Large intestine (tissue), 12 donors: ENCODE data around the gene NPAT. TPM values are rescaled to one million over a fixed set of nuclear protein-coding genes. Genes with fewer than 3 reads are reported as not detected.

Experiments
- DNase-seq, 2 donors: peaks; one replicate each; pipeline versions ENCODE4 v3.0.0 to v3.0.0-alpha.2; 2013
- H3K27ac ChIP-seq: one replicate; pipeline ENCODE4 v1.5.1; 2013; ENCODE audit warnings: low read length
- H3K27me3 ChIP-seq: 2 replicates; pipeline ENCODE4 v1.6.1; 2013; ENCODE audit warnings: low read length; ENCODE audit not compliant: control insufficient read depth, insufficient read depth
- H3K36me3 ChIP-seq: 2 replicates; pipeline ENCODE4 v1.6.1; 2013; ENCODE audit warnings: low read length; ENCODE audit not compliant: control insufficient read depth, insufficient read depth
- H3K4me1 ChIP-seq: one replicate; pipeline ENCODE4 v1.6.1; 2013; ENCODE audit warnings: low read length; ENCODE audit not compliant: control insufficient read depth, insufficient read depth
- H3K4me3 ChIP-seq: one replicate; pipeline ENCODE4 v1.5.1; 2013; ENCODE audit warnings: low read length
- H3K9me3 ChIP-seq: one replicate; pipeline ENCODE4 v1.6.1; 2013; ENCODE audit warnings: mild to moderate bottlenecking, low read depth, low read length, moderate library complexity; ENCODE audit not compliant: control insufficient read depth
- WGBS: methylation state at CpG from one replicate; pipeline ENCODE4 v1.1.5; 2013; ENCODE audit warnings: low lambda C conversion rate; ENCODE audit not compliant: insufficient coverage; 5-methylcytosine and 5-hydroxymethylcytosine counted together
- long read RNA-seq, 11 donors: transcript quantifications; one replicate each; lab custom pipeline, GENCODE V29; 2026
- polyA plus RNA-seq: library from polyadenylated mRNA; unstranded; fragments of 120-200 nt; gene quantifications from one replicate; pipeline ENCODE4 v1.2.1, GENCODE V29; 2013

Gene NPAT
- polyA plus RNA-seq, result 12.4 TPM
- long read RNA-seq, donor 1, result 0 reads
- long read RNA-seq, donor 2, full-length matches to known transcripts, result 1 of 1 reads
- long read RNA-seq, donor 2, partial matches to known transcripts, result 0 of 1 reads
- long read RNA-seq, donor 2, other reads (novel, unspliced or antisense), result 0 of 1 reads
- long read RNA-seq, donor 3, result 0 reads
- long read RNA-seq, donor 4, result 0 reads
- long read RNA-seq, donor 5, full-length matches to known transcripts, result 1 of 1 reads
- long read RNA-seq, donor 5, partial matches to known transcripts, result 0 of 1 reads
- long read RNA-seq, donor 5, other reads (novel, unspliced or antisense), result 0 of 1 reads
- long read RNA-seq, donor 6, result 0 reads
- long read RNA-seq, donor 7, result 0 reads
- long read RNA-seq, donor 8, partial matches to known transcripts, result 5 of 6 reads
- long read RNA-seq, donor 8, other reads (novel, unspliced or antisense), result 0 of 6 reads
- long read RNA-seq, donor 9, partial matches to known transcripts, result 7 of 7 reads
- long read RNA-seq, donor 9, other reads (novel, unspliced or antisense), result 0 of 7 reads
- long read RNA-seq, donor 10, partial matches to known transcripts, result 6 of 6 reads
- long read RNA-seq, donor 10, other reads (novel, unspliced or antisense), result 0 of 6 reads
- long read RNA-seq, donor 11, result 0 reads

GRCh38 chr11:108222574-108223347 is at the start of gene NPAT, which contains the start of gene ATM:
Gene NPAT (minus strand): TSS chr11:108222638. CDS start chr11:108222536, 102 bp downstream.
Gene ATM (plus strand): TSS chr11:108223067. CDS start chr11:108227625, 4,558 bp downstream.
- no CpG with 5 or more reads among the region's 70 CpGs for WGBS
- Histone ChIP-seq H3K27ac (peak within 1 kb of the TSS; percentile 98), H3K36me3 (no peaks in the 10 kb centered on the region), H3K27me3 (no peaks in the 10 kb centered on the region), H3K4me3 (peak within 1 kb of the TSS; percentile 93), H3K9me3 (no peaks in the 10 kb centered on the region), H3K4me1 (peaks cover 6% of the 10 kb centered on the region)
- DNase-seq, result peak; percentile 99 to 100

DNA sequence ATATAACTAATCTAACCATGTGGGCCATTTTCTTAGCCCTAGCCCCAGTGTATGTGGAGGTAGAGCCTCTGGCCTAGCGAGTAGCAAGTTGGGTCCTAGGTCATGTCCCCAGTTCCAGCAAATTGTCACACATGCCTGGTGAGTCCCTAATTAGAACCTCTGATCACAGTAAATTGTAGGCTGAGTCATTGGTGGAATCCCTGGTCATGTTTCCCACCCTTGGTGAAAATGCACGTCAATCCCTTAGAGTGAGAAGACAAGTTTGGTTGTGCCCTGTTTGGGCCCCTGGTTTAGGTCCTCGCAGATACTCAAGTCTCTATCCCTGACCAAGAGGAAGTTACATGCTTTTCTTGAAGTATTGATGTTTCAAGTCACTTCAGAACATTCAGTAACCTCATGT is 47.1 kb upstream of the NPAT start:
- H3K36me3 ChIP-seq, result peaks cover 12% of the 10 kb centered on the region
- H3K4me1 ChIP-seq, result no peaks in the 10 kb centered on the region
- no peak overlapping the region for H3K27ac ChIP-seq
- no peaks in the 10 kb centered on the region for H3K27me3 ChIP-seq
- no CpG with 5 or more reads among the region's 3 CpGs for WGBS
- no peak for DNase-seq
- H3K9me3 ChIP-seq, result no peaks in the 10 kb centered on the region
- H3K4me3 ChIP-seq, result no peak overlapping the region

GRCh38 chr11:108253176-108253575 is 30.7 kb upstream of the NPAT start:
- no peaks in the 10 kb centered on the region for H3K27me3 ChIP-seq
- no peak for DNase-seq
- no peak overlapping the region for H3K4me3 ChIP-seq
- no CpG with 5 or more reads among the region's 1 CpG for WGBS
- H3K4me1 ChIP-seq, result no peaks in the 10 kb centered on the region
- H3K9me3 ChIP-seq, result no peaks in the 10 kb centered on the region
- peaks cover 23% of the 10 kb centered on the region for H3K36me3 ChIP-seq
- no peak overlapping the region for H3K27ac ChIP-seq

DNA sequence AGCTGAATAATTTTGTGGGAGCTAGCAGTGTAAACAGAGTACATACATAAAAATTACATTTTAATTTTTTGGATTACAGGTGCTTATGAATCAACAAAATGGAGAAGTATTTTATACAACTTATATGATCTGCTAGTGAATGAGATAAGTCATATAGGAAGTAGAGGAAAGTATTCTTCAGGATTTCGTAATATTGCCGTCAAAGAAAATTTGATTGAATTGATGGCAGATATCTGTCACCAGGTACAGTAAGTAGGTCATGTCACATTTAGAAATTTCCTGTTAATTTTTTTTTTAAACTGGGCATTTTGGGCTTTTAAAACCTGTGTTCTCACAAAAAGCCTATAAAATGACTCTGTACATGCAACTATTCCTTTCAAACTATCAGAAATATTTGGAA is 24.4 kb upstream of the NPAT start:
- no peak for DNase-seq
- Histone ChIP-seq H3K4me1 (no peaks in the 10 kb centered on the region), H3K27ac (no peak overlapping the region), H3K4me3 (no peak overlapping the region), H3K36me3 (peaks cover 7% of the 10 kb centered on the region), H3K27me3 (no peaks in the 10 kb centered on the region), H3K9me3 (no peaks in the 10 kb centered on the region)
- 100% methylated on average over 2 of the region's 2 CpGs for WGBS

DNA sequence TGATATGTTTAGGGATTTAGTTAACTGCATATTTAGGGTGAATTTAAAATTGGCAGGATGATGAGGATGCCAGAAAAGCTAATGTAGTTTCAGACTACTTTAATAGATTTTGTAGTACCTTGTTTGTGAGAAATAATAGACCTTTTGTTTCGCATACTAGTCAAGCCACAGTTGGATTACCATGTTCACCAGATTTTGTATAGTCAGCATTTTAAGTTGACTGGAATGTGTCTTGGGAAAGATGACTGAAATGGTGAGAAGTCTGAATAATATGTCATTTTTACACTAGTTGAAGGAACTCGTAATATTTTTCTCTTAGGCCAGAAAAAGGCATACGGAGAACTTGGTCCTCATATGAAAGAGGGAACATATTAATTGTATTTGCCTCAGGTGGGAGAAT is 23.9 kb upstream of the NPAT start:
- no peak overlapping the region for H3K27ac ChIP-seq
- H3K4me1 ChIP-seq, result no peaks in the 10 kb centered on the region
- no peaks in the 10 kb centered on the region for H3K27me3 ChIP-seq
- no peak for DNase-seq
- no peaks in the 10 kb centered on the region for H3K9me3 ChIP-seq
- WGBS, result no CpG with 5 or more reads among the region's 3 CpGs
- H3K36me3 ChIP-seq, result peaks cover 8% of the 10 kb centered on the region
- H3K4me3 ChIP-seq, result no peak overlapping the region

- no peaks in the 10 kb centered on the region for H3K4me1 ChIP-seq
- no peak overlapping the region for H3K27ac ChIP-seq
- DNase-seq, result no peak
- peaks cover 7% of the 10 kb centered on the region for H3K36me3 ChIP-seq
- no peaks in the 10 kb centered on the region for H3K9me3 ChIP-seq
- WGBS, result no CpG with 5 or more reads among the region's 2 CpGs
- no peaks in the 10 kb centered on the region for H3K27me3 ChIP-seq
- no peak overlapping the region for H3K4me3 ChIP-seq
These were observed 20.0 kb upstream of the NPAT start for GRCh38 chr11:108242422-108242821.

- Histone ChIP-seq H3K27ac (no peak overlapping the region), H3K36me3 (peaks cover 11% of the 10 kb centered on the region), H3K9me3 (no peaks in the 10 kb centered on the region), H3K4me3 (no peak overlapping the region), H3K4me1 (no peaks in the 10 kb centered on the region), H3K27me3 (no peaks in the 10 kb centered on the region)
- no CpG with 5 or more reads among the region's 4 CpGs for whole genome bisulfite sequencing
- no peak for DNase-seq
These were observed 19.0 kb upstream of the NPAT start for GRCh38 chr11:108241330-108242037.

DNA sequence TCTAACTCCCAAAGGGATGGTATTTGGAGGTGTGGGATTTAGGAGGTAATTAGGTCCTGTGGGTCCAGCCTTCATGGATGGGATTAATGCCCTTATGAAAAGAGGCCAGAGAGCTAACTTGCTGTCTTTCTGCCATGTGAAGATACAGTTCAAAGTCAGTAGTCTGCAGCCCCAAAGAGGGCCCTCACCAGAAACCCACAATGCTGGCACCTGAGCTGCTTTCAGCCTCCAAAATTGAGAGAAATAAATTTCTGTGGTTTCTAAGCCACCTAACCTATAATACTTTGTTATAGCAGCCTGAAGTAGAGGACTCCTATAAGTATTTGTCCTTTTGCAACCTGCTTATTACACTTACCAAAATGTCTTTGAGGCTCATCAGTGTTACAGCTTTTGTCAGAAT is 16.6 kb upstream of the NPAT start:
- no peak for DNase-seq
- H3K9me3 ChIP-seq, result no peaks in the 10 kb centered on the region
- peaks cover 17% of the 10 kb centered on the region for H3K36me3 ChIP-seq
- H3K4me1 ChIP-seq, result no peaks in the 10 kb centered on the region
- no peak overlapping the region for H3K27ac ChIP-seq
- H3K27me3 ChIP-seq, result no peaks in the 10 kb centered on the region
- no peak overlapping the region for H3K4me3 ChIP-seq

DNA sequence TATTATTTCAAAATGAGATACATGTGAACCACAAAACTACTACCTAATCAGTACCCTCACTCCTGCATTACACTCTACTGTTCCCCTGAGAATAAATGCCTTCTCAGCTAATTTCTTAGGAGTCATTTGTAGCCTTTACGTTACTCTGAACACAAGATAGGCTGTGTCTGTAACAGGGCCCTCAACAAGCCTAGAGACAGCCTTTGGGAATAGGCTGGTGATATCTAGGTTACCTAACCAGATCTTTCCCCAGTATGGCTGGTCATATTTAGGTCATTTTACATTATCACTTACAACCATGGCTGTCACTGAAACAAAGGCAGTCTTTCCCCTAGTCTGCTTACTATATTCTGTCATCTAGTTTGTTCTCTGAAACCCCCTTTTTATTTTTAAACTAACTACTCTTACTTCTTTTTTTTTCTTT is 14.6 kb upstream of the NPAT start:
- no peak overlapping the region for H3K27ac ChIP-seq
- no peaks in the 10 kb centered on the region for H3K4me1 ChIP-seq

GRCh38 chr11:108235633-108236032 is 13.2 kb upstream of the NPAT start:
- no peaks in the 10 kb centered on the region for H3K27me3 ChIP-seq
- H3K36me3 ChIP-seq, result peaks cover 30% of the 10 kb centered on the region
- H3K4me1 ChIP-seq, result no peaks in the 10 kb centered on the region
- no peak for DNase-seq
- H3K27ac ChIP-seq, result no peak overlapping the region
- H3K9me3 ChIP-seq, result no peaks in the 10 kb centered on the region
- WGBS, result 100% methylated on average over 2 of the region's 2 CpGs
- no peak overlapping the region for H3K4me3 ChIP-seq

More for the DNA sequence above, 14.6 kb upstream of the NPAT start:
- no peak for DNase-seq
- Histone ChIP-seq H3K9me3 (no peaks in the 10 kb centered on the region), H3K4me3 (no peak overlapping the region), H3K36me3 (peaks cover 28% of the 10 kb centered on the region), H3K27me3 (no peaks in the 10 kb centered on the region)
- no CpG with 5 or more reads among the region's 1 CpG for WGBS
